HG03575 (cell line): ENCODE results near the gene IFIT5.
"Not testable (repeated sequence)": the region's sequence is repeated elsewhere in the genome, so short reads cannot be mapped to it uniquely, and the experiment has no call there.

Experiments used
- ATAC-seq: cut with Tn5 transposase; IDR thresholded peaks from one replicate; pipeline ENCODE4 v1.9.1; 2021; ENCODE audit not compliant: unreplicated experiment, insufficient number of reproducible peaks, low FRiP score; ENCODE audit errors: extremely low read depth

IFIT5 gene, protein sequence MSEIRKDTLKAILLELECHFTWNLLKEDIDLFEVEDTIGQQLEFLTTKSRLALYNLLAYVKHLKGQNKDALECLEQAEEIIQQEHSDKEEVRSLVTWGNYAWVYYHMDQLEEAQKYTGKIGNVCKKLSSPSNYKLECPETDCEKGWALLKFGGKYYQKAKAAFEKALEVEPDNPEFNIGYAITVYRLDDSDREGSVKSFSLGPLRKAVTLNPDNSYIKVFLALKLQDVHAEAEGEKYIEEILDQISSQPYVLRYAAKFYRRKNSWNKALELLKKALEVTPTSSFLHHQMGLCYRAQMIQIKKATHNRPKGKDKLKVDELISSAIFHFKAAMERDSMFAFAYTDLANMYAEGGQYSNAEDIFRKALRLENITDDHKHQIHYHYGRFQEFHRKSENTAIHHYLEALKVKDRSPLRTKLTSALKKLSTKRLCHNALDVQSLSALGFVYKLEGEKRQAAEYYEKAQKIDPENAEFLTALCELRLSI

DNA sequence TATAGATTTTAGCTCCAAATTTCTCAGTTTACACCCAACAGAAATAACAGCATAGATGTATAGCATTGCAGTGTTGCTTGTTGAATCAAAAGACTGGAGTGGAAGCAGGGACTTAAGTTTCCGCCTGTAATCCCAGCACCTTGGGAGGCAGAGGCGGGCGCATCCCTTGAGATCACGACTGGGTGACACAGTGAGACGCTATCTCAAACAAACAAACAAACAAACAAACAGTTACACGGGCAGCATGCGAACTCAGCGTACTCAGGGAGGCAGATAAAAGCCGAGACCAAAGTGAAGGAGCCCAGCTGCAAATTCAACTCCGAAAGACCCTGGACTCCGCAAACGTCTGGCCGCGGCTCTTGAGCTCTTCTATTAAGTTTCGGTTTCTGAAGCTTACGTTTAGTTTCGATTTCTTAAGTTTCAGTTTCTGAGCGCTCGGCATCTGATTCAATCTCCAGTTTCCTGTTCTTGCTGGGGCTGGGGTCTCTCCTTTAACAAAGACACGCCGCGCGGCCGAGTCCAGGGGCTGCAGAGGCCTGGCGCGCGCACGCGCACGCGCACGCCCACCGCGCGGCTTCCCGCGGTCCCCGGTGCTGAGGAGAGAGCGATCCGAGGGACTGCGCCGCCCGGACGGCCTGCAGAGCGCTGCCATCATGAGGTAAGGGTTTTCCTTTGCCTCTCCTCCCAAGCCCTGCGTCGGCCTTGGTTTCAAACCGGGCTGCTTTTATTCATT lies at the start of gene IFIT5:
TSS of gene IFIT5 (plus strand) at position 423 of the 733 bp plus-strand sequence. CDS start at position 654, 231 bp downstream.
- no peak for ATAC-seq

DNA sequence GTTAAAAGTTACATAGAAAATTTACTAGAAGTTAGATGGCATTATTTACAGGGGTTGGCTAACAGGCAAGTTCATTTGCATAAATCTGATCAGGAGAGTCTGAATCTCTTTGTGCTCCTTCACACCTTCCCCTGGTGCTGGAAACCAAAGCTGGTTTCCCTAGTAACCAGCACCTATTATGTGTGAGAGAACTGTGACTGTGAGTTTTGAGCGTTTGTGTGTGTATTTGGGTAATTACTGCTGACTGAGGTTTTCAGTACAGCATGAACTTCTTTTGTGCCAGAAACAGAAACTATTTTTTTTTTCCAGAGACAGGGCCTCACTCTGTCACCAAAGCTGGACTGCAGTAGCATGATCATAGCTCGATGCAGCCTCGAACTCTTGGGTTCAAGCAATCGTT lies 46.8 kb upstream of the IFIT5 start:
- ATAC-seq: peak; percentile 81

DNA sequence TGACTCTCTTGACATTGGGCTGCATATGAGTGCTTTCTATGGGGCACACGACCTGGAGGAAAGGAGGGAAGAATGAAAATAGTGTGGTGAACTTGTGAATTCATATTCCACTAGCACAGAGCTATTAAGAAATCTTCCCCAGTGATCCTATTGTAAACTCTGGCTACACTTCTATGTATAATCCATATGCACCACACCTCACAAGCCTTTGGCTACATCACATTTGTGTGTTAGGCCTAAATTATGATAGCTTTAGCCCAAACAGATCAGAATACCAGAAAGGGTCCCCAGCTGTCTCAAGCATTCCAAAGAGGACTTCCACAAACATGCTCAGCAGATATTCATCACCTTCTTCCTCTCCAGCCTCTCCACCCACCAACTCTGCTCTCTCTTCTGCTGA lies 46.2 kb upstream of the IFIT5 start:
- ATAC-seq: no peak

DNA sequence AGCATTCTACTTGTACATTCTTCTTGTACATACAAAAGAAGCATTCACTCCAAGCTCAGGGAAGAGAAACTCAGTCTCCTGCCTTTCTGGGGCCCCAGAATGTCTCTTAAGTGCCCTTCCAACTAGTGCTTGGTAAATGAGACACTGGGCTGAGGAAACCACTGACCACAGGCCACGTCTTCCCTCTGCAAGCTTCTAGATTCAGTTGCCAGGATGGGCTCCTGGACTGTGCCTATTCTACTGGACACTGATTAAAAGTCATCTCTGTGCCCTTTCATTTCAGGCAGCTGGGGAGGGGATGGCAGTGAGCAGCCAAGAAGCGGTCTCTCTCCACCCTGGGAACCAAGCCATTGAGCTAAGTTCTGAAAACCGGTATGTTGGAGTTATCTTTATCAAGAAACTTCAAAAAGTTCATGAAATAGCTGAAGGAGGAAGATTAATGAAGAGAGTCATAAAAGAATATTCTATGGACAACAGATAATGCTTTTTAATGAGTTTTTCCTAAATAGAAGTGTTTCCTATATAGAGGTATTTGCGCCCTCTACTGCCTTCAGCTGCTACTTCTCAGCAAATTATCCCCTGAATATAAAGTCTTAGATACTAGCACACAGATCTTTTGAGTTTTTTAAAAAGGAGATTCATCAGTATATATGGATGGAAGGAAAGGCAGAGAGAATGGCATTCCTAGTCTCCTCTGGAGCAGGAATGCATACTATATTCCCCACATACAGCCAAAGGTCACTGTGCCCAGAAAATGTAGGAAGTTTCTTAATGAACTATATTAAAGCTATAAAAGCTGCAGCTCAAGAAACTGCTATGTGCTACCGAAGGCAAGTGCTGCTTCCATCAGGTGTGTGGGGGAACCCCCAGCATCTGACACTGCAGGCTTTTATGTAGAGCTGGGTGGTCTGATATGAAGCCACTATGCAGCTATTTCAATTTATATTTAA lies 44.9 kb upstream of the IFIT5 start:
- no peak for ATAC-seq

DNA sequence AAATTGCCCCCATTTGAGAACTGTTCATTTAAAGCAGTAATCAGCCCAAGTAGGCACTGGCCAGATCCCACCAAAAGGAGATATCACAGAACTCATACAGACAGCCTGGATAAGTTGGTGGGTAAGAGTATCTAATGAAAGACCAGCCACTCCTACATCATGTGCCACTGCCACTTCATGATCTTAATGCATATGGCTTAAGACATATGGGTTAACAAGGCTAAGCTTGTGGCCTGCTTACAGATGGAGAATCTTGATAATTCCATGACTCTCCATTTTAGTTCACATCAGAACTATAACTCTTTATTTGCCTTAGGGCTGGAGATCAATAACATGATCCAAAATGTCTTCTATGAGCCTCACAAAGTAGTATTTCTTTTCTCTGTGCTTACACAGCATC lies 43.3 kb upstream of the IFIT5 start:
- no peak for ATAC-seq

DNA sequence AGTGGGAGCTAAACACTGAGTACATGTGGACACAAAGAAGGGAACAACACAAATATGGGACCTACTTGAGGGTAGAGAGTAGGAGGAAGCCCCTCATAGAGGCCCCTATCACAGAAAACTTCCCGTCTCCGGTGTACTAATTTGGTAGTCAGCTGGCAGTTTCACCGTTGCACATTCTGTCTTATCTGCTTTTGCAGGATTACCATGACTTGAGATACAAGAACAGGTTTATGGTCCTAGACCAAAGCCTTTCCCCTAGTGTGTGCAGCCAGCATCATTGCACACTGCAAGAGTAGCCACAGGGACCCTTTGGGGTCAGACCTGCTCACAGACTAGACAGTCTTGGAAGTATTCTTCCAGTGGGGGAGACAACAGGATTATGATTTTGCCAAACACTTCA lies 42.4 kb upstream of the IFIT5 start:
- ATAC-seq: no peak

DNA sequence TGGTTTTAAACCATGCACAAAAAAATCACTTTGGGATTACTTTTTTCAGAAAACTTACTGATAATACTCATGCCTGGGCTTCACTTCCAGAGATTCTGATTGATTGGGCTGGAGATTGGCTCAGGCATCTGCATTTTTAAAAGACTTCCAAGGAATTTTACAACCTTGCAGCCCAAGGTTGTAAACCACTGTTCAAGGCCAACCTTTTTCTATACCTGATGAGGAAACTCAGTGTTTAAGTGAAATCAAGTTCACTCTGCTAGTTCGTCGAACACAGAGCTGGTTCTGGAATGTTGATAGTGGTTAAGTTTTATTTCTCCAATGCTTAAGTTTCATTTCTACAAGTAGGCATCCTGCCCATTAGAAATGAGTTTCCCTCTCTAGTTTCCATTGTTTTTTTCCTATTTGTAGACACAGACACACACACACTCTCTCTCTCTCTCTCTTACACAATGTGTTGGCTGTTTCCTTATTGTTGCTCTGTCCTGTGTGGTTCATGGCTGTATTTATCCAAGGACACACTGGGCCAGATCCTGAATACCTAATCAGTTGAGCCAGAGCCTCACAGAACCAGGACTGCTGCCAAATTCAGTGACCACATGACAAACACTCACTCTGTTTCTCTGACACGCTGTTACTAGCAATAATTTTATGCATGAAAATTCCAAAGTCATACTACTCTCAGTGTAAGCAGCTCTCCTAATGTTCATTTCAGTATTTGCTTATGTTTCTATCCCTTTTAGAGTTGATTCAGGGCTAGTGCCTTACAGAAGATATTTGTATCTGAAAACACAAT lies 40.3 kb upstream of the IFIT5 start:
- ATAC-seq: no peak

DNA sequence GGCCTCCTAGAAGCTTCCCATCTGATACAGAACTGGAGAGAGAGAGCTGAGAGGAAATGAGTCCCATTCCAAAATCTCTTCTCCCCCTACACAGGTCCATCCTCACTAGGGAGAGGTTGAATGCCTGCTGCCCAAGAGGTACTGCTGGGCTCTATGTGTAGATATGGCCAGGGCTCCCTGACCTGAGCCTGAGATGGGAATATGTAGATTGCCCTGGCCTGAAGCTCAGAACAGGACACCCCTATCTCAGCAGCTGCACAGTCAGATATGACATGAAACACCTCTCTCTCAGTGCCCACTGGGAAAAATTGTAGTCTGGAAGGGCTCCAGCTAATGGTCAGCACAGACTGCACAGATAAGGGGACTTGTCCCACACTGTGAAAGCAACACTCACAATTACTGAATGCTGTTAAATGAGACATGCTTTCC lies 39.6 kb upstream of the IFIT5 start:
- ATAC-seq: no peak

DNA sequence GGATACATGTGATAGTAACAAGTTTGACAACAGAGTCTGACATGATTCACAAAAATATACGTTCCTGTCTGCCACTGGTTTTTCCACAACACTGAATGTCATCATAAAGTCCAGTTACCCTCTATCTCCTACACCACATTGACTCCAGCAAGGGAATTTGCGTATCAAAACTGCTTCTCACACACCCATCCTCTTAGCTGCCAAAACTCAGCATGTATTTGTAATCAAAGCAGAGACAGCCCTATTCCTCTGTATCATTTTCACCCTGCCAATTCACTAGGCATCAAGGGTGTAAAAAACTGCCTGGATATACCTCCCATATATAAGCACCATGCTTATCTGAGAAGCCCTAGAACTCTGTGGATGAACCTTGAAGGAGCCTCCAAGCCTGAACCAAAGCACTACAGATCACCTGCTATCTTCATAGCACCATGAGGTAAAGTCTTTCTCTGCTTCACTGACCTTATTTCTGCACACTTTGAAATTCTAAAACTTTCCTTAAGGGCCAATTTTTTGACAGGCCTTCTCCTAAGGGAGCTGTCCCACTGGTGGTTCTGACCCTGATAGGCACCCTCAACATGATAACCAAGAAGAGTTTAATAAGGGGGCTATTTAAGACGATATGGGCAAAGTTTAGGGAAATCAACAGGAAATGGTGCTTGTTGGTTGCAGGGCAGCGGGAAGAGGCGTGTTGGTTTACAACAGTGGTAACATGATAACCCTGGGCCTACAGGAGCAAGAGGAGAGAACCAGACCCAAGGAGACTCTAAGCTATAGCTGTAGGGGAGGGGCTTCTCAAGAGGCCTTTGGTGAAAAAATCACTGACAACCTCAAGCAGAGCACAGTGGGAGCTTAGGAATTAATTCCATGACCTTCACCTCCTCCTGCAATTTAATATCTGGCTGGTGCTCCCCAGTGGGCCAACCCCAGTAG lies 36.4 kb upstream of the IFIT5 start, which contains the start of gene IFIT1B:
TSS of gene IFIT1B (plus strand) at position 352 of the 933 bp plus-strand sequence. CDS start at position 432, 80 bp downstream.
- no peak for ATAC-seq

DNA sequence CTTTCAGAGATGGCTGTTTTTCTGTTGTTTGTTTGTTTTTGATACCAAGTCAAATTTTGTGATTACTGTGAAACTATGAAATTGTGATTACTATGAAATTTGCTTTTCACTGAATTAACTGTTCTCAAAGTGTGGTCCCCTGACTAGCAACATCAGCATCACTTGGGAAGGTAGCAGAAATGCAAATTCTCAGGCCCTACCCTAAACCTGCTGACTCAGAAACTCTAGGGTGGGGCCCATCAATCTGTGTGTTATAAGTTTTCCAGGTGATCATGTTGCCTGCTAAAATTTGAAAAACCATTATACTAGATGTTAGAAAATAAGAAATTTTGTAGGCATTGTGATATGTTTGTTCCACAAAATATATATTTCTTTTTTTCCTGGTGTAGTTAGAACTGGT lies 35.3 kb upstream of the IFIT5 start:
- no peak for ATAC-seq

DNA sequence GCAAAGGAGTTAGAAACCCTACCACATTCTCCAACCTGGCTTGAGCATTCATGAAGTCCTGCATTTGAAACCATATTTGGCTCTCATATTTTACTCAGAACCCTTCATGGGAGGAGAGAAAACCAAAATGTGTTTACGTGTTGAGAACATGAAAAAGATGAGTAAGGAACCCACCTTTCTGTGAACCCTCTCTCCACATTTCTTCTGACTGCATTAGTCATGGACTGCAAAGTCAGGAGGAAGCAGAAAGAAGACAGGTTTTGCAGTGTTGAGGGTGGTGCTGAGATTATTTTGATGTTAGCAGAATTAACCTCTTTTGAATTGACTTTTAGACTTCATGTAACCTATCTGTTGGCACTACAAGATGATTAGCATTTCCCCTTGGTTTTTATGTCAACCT lies 31.6 kb upstream of the IFIT5 start:
- ATAC-seq: no peak

DNA sequence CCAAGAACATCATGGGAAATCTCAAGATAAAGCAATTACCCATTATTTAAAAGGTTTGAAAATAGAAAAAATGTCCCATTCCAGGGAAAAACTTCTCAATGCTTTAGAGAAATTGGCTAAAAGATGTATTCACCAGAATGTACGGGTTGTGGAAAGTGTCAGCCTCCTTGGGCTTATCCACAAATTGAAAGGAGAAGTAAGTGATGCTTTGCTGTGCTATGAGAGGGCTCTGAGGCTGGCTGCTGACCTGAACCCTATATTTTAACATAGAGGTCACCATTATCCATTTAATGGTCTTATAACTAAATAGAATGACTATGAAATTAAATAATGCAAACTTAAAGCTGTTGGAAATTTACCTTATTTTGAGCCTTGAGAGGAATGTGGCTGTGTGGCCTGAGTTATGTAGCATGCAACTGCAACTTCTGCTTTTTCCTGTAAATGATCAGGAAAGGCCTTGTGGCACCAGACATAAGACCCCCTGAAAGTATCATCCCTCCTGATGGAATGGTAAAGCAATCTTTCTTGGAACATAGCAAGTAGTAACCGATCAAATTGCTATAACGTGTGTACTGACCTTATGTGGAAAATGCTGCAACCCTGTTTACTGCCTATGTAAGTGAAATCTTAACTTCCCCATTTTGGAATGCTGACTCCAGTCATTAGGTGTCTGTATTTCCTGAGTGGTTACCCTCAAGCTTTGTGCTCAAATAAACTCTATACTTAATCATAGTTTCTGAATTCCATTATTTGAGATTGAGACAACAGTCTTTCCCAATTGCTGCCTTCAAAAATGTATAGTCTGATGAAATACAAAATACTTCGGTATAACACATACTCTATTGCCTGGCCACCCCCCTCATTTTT lies 29.7 kb upstream of the IFIT5 start:
- ATAC-seq: no peak

DNA sequence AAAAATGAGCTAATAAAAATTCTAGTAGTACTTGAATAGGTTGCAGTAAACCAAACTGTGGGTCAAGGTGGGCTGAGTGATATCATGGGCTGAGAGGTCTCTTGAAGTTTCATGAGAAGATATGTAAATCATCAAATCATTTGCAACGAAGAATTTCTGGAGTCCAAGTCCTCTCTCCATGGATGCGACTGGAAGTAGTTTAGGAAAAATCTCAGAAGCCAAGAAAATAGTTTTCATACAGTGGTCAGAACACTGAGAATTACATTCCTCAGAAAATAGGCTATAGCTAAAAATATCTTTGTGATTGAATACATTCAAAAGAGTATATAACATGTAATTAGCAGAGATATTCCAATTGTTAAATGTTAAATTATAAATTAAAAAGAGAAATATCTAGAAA lies 25.6 kb upstream of the IFIT5 start:
- no peak for ATAC-seq

DNA sequence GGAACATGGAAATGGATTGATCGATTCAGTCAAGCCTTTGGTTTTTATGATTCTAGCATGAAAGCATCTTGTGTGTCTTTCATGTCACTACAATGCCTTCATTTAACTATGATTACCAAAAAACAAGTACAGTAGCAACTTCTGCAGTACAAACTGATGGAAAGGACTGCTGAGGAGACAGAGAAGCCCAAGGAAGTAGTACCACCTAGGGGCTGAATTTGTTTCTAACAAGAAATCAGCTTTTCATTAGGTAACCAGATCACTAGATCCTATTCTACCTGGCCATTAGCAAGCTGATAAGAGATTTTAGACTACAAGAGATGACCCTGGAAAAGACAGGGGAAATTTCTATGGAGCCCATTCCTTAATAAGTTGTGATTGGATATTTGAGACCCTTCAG lies 25.1 kb upstream of the IFIT5 start:
- ATAC-seq: no peak

DNA sequence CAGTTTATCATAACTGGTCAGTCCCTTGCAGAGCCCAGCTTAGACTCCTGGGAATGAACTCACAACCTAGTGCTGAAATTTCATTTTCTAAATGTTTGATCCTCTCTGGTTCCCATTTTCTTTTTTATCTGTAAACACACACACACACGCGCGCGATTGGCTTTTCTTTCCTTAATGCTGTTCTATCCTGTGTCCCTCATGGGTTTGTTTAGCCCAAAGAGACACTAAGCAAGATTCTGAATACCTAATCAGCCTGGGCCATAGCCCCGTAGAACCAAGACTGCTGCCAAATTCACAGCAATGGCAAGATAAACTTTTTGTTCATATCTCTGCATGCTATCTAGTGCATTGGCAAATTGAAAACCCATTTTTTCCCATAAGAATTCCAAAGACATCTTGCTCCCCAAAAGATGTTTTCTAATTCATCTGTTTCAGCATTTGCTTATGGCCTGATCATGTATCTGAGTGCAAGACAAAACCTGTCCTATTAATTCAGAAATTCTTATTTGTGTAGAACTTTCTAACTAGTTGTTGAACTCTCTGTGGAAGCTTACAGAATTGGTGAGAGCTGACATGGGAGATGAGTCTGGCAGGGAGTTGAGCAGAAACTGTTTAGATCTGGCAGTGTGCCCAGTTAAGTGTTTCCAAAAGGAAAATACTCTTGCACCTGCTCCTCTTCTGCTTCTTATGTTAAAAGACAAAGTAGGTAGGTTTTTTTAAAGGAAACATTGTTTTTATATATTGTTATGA lies 23.7 kb upstream of the IFIT5 start:
- no peak for ATAC-seq

DNA sequence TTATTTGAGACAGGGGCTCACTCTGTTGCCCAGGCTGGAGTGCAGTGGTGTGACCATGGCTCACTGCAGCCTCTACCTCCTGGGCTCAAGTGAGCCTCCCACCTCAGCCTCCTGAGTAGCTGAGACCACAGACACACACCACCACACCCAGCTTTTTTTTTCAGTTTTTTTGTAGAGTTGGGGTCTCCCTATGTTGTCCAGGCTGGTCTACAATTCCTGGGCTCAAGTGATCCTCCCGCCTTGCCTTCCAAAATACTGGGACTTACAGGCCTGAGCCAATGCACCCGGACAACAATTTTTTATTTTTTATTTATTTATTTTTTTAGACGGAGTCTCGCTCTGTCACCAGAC lies 23.2 kb upstream of the IFIT5 start:
- not testable (repeated sequence) for ATAC-seq
